Naive thymus-derived CD4-positive, alpha-beta T cell (primary cell): Measurements from ENCODE around the gene PADI1. TPM values are rescaled to one million over a fixed set of nuclear protein-coding genes. Genes with fewer than 3 reads are reported as not detected.

Source experiments
- ATAC-seq: fragments of 150-1000 bp; cut with Tn5 transposase; 2 replicates; pipeline ENCODE4 v1.10.0; 2021; ENCODE audit warnings: mild to moderate bottlenecking, moderate library complexity
- CTCF ChIA-PET: fragments of 350-600 bp; sonication (Branson Sonifier 250); formaldehyde crosslinking; loops from one replicate; lab custom pipeline; 2021; ENCODE audit warnings: antibody characterized with exemption; lab: Charles Lee
- POLR2A ChIA-PET: fragments of 350-600 bp; sonication (Branson Sonifier 250); formaldehyde crosslinking; loops from one replicate; lab custom pipeline; 2021; ENCODE audit warnings: antibody characterized with exemption, inconsistent platforms; lab: Charles Lee
- DNase-seq, 9 donors: peaks; one replicate each; pipeline versions ENCODE4 v3.0.0 to v3.0.0-alpha.2; 2020 to 2022; ENCODE audit warnings: mixed read lengths in 1 of 9
- H3K27ac ChIP-seq: one replicate; pipeline ENCODE4 v1.7.0; 2013; ENCODE audit warnings: mild to moderate bottlenecking, low read depth, low read length, moderate library complexity
- H3K27me3 ChIP-seq, 2 donors: one replicate each; pipeline ENCODE4 v1.7.0; 2013; ENCODE audit warnings: low read length in 2 of 2, mild to moderate bottlenecking in 2 of 2, moderate library complexity in 2 of 2; ENCODE audit not compliant: control insufficient read depth in 2 of 2, insufficient read depth in 2 of 2
- H3K36me3 ChIP-seq, 3 experiments: 1 replicate in 2 of 3; 2 replicates in 1 of 3; pipeline ENCODE4 v1.7.0; 2013; ENCODE audit warnings: low read length in 3 of 3, mild to moderate bottlenecking in 3 of 3, moderate library complexity in 1 of 3; ENCODE audit not compliant: insufficient read depth in 3 of 3, control insufficient read depth in 2 of 3
- H3K4me1 ChIP-seq, 2 donors: one replicate each; pipeline ENCODE4 v1.7.0; 2013; ENCODE audit warnings: low read length in 2 of 2, mild to moderate bottlenecking in 2 of 2, moderate library complexity in 1 of 2; ENCODE audit not compliant: control insufficient read depth in 2 of 2, insufficient read depth in 2 of 2
- H3K4me3 ChIP-seq: 2 replicates; pipeline ENCODE4 v1.7.0; 2013; ENCODE audit warnings: mild to moderate bottlenecking, low read length
- H3K9me3 ChIP-seq, 3 experiments: 1 replicate in 2 of 3; 2 replicates in 1 of 3; pipeline ENCODE4 v1.7.0; 2013; ENCODE audit warnings: low read length in 3 of 3; ENCODE audit not compliant: control insufficient read depth in 2 of 3
- H3K27ac Mint-ChIP-seq, 9 donors: one replicate each; pipeline ENCODE4 v1.8.0; 2020 to 2022; ENCODE audit warnings: mixed read lengths in 9 of 9, mild to moderate bottlenecking in 8 of 9, moderate library complexity in 5 of 9, inconsistent platforms in 2 of 9
- H3K27me3 Mint-ChIP-seq, 5 donors: one replicate each; pipeline ENCODE4 v1.8.0; 2021 to 2022; ENCODE audit warnings: mixed read lengths in 5 of 5, mild to moderate bottlenecking in 1 of 5
- H3K36me3 Mint-ChIP-seq, 5 donors: one replicate each; pipeline ENCODE4 v1.8.0; 2020 to 2022; ENCODE audit warnings: mixed read lengths in 5 of 5, mild to moderate bottlenecking in 3 of 5, inconsistent platforms in 1 of 5
- H3K4me1 Mint-ChIP-seq, 7 donors: one replicate each; pipeline ENCODE4 v1.8.0; 2020 to 2022; ENCODE audit warnings: mixed read lengths in 7 of 7, mild to moderate bottlenecking in 3 of 7, inconsistent platforms in 1 of 7
- H3K4me3 Mint-ChIP-seq, 10 donors: one replicate each; pipeline ENCODE4 v1.8.0; 2020 to 2022; ENCODE audit warnings: mild to moderate bottlenecking in 10 of 10, mixed read lengths in 10 of 10, moderate library complexity in 6 of 10, inconsistent platforms in 2 of 10
- H3K9me3 Mint-ChIP-seq, 11 donors: one replicate each; pipeline ENCODE4 v1.8.0; 2020 to 2022; ENCODE audit warnings: mixed read lengths in 11 of 11, mild to moderate bottlenecking in 4 of 11, inconsistent platforms in 1 of 11, moderate library complexity in 1 of 11
- intact Hi-C, 2 donors: fragments of 100-400 bp; cut with micrococcal nuclease; formaldehyde crosslinking; loops; one replicate each; pipeline ENCODE4 v1.15.1; 2023
- polyA plus RNA-seq, 2 donors: library from polyadenylated mRNA; unstranded; fragments of 300-500 nt; fragmentation: Illumina TruSeq; gene quantifications; one replicate each; pipeline ENCODE4 v1.2.3, GENCODE V29; 2021
- total RNA-seq, 6 experiments: library from RNA in 5 of 6; stranded (reverse) in 5 of 6; gene quantifications; 1 replicate in 5 of 6; 2 replicates in 1 of 6; pipeline ENCODE4 v1.2.3 and lab custom pipeline; 2021 to 2026

The PADI1 gene
- total and polyA plus RNA-seq, 7 experiments from 2014 or later = not detected

DNA sequence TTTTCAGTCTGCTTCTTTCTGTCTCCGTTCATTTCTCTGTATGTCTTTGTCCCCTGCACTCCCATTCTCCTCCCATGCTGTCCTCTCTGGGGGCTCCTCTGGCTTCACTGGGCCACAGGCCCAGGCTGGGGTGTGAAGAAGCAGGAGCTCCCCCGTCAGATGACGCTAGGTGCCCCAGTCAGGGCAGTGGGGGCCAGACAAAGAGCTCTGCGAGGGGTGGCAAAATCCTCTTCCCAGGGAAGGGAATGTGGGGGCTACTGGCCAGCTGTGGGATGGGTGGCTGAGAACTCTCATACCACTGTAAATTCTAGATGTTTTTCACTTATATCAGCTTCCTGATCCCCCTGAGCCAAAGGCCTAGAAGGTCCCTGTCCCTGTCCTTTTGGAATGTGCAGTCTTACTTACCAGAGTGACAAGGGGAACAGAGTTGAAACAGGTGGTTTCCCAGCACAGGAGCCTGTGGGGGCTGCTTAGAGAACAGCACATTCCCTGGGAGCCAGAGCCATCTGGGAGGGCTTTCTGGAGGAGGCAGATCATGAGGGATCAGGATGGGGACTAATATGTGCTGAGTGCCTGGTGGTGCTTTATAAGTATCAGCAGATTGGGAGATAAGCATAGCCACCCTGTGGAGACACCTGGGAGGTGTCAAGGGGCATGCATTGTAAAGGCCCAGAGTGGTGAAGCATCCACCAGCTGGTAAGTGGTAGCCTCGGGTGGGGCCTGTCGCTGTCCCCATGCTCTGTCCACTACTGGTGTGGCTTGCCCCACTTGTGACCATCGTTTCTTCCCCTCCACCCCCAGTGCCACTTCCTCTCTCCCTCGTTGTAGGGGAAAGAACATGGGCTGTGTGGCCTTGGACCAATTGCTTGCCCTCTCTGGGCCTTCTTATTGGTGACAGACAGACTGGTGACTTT, 10.1 kb upstream of the PADI1 start:
- intact Hi-C loops = no loop called here
- Histone ChIP-seq H3K4me3 (no peak overlapping the region), H3K9me3 (no peaks in the 10 kb centered on the region), H3K36me3 (no peaks in the 10 kb centered on the region), H3K4me1 (no peaks in the 10 kb centered on the region), H3K27me3 (no peaks in the 10 kb centered on the region), H3K27ac (no peak overlapping the region)
- DNase-seq (no peak), ATAC-seq (no peak)
- no peak overlapping the region for H3K4me3 Mint-ChIP-seq
- peaks cover 0 to 27% (median 10%) of the 10 kb centered on the region in 7 donors for H3K4me1 Mint-ChIP-seq
- peaks cover 0 to under 1% (median 0%) of the 10 kb centered on the region in 11 donors for H3K9me3 Mint-ChIP-seq
- peaks cover 0 to 3% (median 0%) of the 10 kb centered on the region in 5 donors for H3K36me3 Mint-ChIP-seq
- POLR2A ChIA-PET = no interaction called here
- peak overlapping the region in 3 of 9 donors; percentile 41 to 74 (median 41) for H3K27ac Mint-ChIP-seq
- CTCF ChIA-PET = no interaction called here
- peaks cover 0 to 11% (median 5%) of the 10 kb centered on the region in 5 donors for H3K27me3 Mint-ChIP-seq

DNA sequence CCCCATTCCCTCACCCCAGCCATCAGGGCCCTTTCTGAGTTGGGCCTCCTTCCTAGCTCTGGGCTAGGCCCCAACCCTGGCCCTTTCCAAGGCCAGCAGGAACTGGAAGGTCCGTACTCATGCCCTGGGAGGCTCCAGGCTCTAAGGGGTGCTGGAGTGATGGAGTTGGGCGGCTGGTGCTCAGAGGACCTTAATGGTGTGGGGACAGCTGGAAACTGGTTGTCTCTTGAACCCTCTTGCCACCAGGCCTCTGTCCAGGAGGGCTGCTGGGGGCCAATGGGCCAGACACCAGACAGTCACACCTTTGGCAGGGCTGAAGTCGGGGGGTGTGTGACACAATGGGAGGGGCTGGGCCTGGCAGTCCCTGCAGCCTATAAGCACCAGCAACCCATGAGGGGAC, 9.2 kb upstream of the PADI1 start:
- Mint-ChIP-seq H3K36me3 (peaks cover 0 to 3% (median 0%) of the 10 kb centered on the region in 5 donors), H3K4me1 (peaks cover 3 to 24% (median 13%) of the 10 kb centered on the region in 7 donors), H3K27me3 (peaks cover 0 to 11% (median 5%) of the 10 kb centered on the region in 5 donors), H3K27ac (no peak overlapping the region), H3K4me3 (no peak overlapping the region), H3K9me3 (no peaks in the 10 kb centered on the region)
- CTCF ChIA-PET = no interaction called here
- POLR2A ChIA-PET = no interaction called here
- DNase-seq = peak in 1 of 9 donors; percentile 13
- no peaks in the 10 kb centered on the region for H3K36me3 ChIP-seq
- H3K27me3 ChIP-seq = no peaks in the 10 kb centered on the region
- H3K27ac ChIP-seq = no peak overlapping the region
- intact Hi-C loops = no loop called here
- ATAC-seq = no peak
- no peaks in the 10 kb centered on the region for H3K9me3 ChIP-seq
- no peak overlapping the region for H3K4me3 ChIP-seq
- no peaks in the 10 kb centered on the region for H3K4me1 ChIP-seq

DNA sequence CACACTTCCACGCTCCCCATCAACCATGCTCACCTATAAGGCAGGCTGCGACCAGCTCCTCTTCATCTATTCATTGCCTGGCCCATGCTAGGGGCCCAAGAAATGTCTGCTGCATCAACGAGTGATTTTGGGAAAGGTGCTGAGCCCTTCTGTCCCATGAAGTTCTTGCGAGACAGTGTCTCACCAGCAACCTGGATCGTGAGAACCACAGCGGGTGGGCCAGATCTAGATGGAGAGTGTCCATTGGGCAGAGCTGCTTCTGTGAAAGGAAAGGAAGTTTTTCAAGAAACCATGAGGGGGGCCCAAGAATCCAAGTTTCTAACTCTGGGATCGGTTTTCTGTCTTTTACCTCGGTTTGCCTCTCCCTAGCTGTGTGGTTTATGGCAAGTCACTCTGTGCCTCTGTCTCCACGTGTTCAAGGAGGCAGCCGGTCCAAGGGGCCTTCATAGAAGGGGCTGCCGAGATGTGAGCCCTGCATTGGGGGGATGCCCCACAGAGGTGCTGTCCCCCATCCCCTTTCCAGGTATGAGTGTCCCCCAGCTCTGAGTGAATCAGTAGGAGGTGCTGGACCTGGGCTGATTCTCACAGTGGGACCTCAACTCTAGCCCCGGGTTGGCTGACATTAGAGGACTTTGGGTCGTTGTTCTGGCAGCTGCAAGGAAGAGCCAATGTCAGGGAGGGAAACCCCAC, 8.3 kb upstream of the PADI1 start:
- H3K9me3 Mint-ChIP-seq = no peaks in the 10 kb centered on the region
- H3K27me3 Mint-ChIP-seq = peaks cover 0 to 12% (median 5%) of the 10 kb centered on the region in 5 donors
- no peak overlapping the region for H3K27ac Mint-ChIP-seq
- peaks cover 0 to 3% (median 0%) of the 10 kb centered on the region in 5 donors for H3K36me3 Mint-ChIP-seq
- intact Hi-C loops = no loop called here
- Histone ChIP-seq H3K27ac (no peak overlapping the region), H3K9me3 (no peaks in the 10 kb centered on the region), H3K4me1 (peaks cover 4 to 9% of the 10 kb centered on the region in 2 donors), H3K36me3 (no peaks in the 10 kb centered on the region), H3K27me3 (no peaks in the 10 kb centered on the region), H3K4me3 (no peak overlapping the region)
- POLR2A ChIA-PET = no interaction called here
- DNase-seq (peak in 2 of 9 donors; percentile 1 to 5), ATAC-seq (no peak)
- H3K4me3 Mint-ChIP-seq = no peak overlapping the region
- peaks cover 11 to 30% (median 19%) of the 10 kb centered on the region in 7 donors for H3K4me1 Mint-ChIP-seq
- CTCF ChIA-PET = no interaction called here

DNA sequence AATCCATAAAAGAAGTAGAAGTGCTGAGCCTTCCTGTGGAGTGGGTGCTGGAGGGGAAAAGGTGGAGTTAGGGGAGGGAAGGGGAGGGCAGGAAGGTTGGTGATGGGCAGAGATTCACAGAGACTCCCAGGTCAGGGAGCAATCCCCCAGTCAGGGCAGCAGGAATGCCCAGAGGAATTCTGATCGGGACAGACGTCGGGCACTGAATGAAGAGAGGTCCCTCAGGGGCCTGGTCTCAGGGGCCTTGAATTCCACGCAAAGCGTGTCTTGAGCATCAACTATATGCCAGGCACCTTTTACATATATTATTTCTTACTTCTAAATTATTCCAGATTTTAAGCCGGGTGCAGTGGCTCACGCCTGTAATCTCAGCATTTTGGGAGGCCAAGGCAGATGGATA, 7.2 kb upstream of the PADI1 start:
- no peaks in the 10 kb centered on the region for H3K9me3 Mint-ChIP-seq
- Histone ChIP-seq H3K9me3 (no peaks in the 10 kb centered on the region), H3K36me3 (no peaks in the 10 kb centered on the region), H3K4me1 (peaks cover 10 to 19% of the 10 kb centered on the region in 2 donors), H3K27ac (no peak overlapping the region), H3K4me3 (no peak overlapping the region), H3K27me3 (no peaks in the 10 kb centered on the region)
- intact Hi-C loops = no loop called here
- H3K27me3 Mint-ChIP-seq = peaks cover 0 to 15% (median 0%) of the 10 kb centered on the region in 5 donors
- DNase-seq (no peak), ATAC-seq (no peak)
- no peak overlapping the region for H3K4me3 Mint-ChIP-seq
- no peak overlapping the region for H3K27ac Mint-ChIP-seq
- peaks cover 18 to 30% (median 24%) of the 10 kb centered on the region in 7 donors for H3K4me1 Mint-ChIP-seq
- ChIA-PET POLR2A (no interaction called here), CTCF (no interaction called here)
- peaks cover 0 to under 1% (median 0%) of the 10 kb centered on the region in 5 donors for H3K36me3 Mint-ChIP-seq

DNA sequence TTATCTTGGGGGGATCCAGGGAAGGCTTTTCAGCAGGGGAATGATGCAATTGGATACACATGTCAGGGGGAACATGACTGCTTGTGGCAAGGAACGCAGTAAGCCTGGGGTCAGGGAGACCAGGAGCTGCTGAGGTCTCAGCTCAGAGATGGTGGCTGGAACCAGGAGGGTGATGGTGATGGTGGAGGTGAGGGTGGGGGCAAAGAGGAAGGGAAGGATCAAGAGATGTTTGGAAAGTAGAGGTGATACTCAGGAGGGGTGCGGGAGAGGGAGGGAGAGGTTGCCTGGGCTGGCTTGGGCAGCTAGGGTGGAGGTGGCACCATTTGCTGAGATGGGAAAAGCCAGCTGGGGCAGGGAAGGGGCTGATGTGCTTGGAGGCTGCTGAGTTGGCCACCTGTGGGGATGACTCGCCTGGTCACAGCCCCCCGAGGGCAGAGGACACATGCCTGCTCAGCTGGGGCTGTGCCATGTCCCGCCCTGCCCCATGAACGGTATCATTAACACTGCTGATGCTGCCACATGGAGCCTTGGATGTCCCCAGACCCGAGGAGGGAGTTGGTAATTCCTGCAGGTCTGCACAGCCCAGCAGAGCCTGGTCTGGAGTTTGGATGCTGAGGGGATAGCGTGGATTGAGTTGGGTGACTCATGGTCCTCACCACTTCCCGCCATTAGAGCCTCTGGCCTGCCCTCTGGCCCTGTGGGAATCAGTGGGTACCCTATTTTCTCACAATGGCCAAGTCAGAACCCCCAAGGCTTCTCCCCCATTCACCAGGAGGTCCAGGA, 6.3 kb upstream of the PADI1 start:
- Histone ChIP-seq H3K9me3 (no peaks in the 10 kb centered on the region), H3K4me1 (peaks cover 10 to 19% of the 10 kb centered on the region in 2 donors), H3K36me3 (no peaks in the 10 kb centered on the region), H3K4me3 (no peak overlapping the region), H3K27me3 (no peaks in the 10 kb centered on the region), H3K27ac (no peak overlapping the region)
- POLR2A ChIA-PET = no interaction called here
- peak in 2 of 9 donors; percentile 1 for DNase-seq
- CTCF ChIA-PET = no interaction called here
- peaks cover 0 to 2% (median 0%) of the 10 kb centered on the region in 11 donors for H3K9me3 Mint-ChIP-seq
- H3K36me3 Mint-ChIP-seq = peaks cover 0 to 3% (median 0%) of the 10 kb centered on the region in 5 donors
- no peak overlapping the region for H3K4me3 Mint-ChIP-seq
- no peak for ATAC-seq
- H3K4me1 Mint-ChIP-seq = peaks cover 23 to 40% (median 33%) of the 10 kb centered on the region in 7 donors
- peak overlapping the region in 1 of 9 donors; percentile 34 for H3K27ac Mint-ChIP-seq
- intact Hi-C loops = no loop called here
- peaks cover 0 to 16% (median 3%) of the 10 kb centered on the region in 5 donors for H3K27me3 Mint-ChIP-seq
